H1 (cell line): Measurements from ENCODE around the gene BLOC1S3. TPM values are rescaled to one million over a fixed set of nuclear protein-coding genes. Genes with fewer than 3 reads are reported as not detected.

ENCODE experiments used
- BRCA1 ChIP-seq: IDR thresholded peaks from 2 replicates; pipeline ENCODE4 v1.6.1; 2012; ENCODE audit warnings: low read depth, low read length, improper control_type of control experiment
- GTF2F1 ChIP-seq: IDR thresholded peaks from 2 replicates; pipeline ENCODE4 v1.6.1; 2012; ENCODE audit warnings: low read depth, low read length, improper control_type of control experiment, borderline replicate concordance
- JUN ChIP-seq: IDR thresholded peaks from 2 replicates; pipeline ENCODE4 v1.6.1; 2011; ENCODE audit warnings: low read depth, mild to moderate bottlenecking, improper control_type of control experiment, low read length
- TEAD4 ChIP-seq: IDR thresholded peaks from 2 replicates; pipeline ENCODE4 v1.6.1; 2012; ENCODE audit warnings: low read depth, low read length, inconsistent platforms, mixed read lengths
- ZNF274 ChIP-seq: IDR thresholded peaks from 2 replicates; pipeline ENCODE4 v1.7.0; 2012; ENCODE audit warnings: low read length, borderline replicate concordance; ENCODE audit errors: extremely low read depth
- polyA plus RNA-seq, 7 experiments: library from polyadenylated mRNA; depleted of rRNA in 3 of 7; stranded (reverse) in 5 of 7; unstranded in 2 of 7; fragments of >200 nt in 5 of 7; fragments of 200-250 nt in 2 of 7; gene quantifications; 1 replicate in 5 of 7; 2 replicates in 1 of 7; 4 replicates in 1 of 7; pipeline versions ENCODE4 v1.2.1 to v1.2.3, GENCODE V29; 2011 to 2013; ENCODE audit warnings: missing spikeins in 2 of 7, mixed read lengths in 2 of 7
- total RNA-seq: library from RNA; stranded (reverse); fragmentation: NEBNext Ultra II Directional; extraction: Animal tissue kit (Norgen Biotek cat#: 25700); gene quantifications from 2 replicates; pipeline ENCODE4 v1.2.1, GENCODE V29; 2021

The BLOC1S3 gene
- total and polyA plus RNA-seq, 2 of the 8 experiments (the other 6 are each of a cell fraction or from before 2014, with no cell fraction given) = 6.0 to 6.1 TPM

- TF ChIP-seq JUN (no peak), GTF2F1 (no peak), BRCA1 (no peak), ZNF274 (no peak), TEAD4 (no peak)
Measured at GRCh38 chr19:45175515-45176345, 2.9 kb upstream of the BLOC1S3 start (continued).
